ENCODE measurements around the gene PRX.
A peak's percentile ranks its signal among the peaks of the same experiment; 100 is the strongest.

PRX gene

DNA sequence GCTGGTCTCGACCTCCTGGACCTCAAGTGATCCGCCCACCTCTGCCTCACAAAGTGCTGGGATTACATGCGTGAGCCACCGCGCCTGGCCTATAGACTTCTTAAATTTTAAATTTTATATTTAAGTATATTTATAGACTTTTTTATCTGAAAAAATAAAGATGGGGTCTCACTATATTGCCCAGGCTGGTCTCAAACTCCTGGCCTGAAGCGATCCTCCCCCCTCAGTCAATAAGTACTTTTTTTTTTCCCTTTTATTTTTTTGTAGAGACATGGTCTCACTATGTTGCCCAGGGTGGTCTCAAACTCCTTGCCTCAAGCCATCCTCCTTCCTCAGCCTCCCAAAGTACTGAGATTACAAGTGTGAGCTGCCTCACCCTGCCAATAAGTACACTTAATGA is 10.8 kb upstream of the PRX start:
- no peak for DNase-seq (ENCODE audit: low read depth)
- TF ChIP-seq, protein P1, sequence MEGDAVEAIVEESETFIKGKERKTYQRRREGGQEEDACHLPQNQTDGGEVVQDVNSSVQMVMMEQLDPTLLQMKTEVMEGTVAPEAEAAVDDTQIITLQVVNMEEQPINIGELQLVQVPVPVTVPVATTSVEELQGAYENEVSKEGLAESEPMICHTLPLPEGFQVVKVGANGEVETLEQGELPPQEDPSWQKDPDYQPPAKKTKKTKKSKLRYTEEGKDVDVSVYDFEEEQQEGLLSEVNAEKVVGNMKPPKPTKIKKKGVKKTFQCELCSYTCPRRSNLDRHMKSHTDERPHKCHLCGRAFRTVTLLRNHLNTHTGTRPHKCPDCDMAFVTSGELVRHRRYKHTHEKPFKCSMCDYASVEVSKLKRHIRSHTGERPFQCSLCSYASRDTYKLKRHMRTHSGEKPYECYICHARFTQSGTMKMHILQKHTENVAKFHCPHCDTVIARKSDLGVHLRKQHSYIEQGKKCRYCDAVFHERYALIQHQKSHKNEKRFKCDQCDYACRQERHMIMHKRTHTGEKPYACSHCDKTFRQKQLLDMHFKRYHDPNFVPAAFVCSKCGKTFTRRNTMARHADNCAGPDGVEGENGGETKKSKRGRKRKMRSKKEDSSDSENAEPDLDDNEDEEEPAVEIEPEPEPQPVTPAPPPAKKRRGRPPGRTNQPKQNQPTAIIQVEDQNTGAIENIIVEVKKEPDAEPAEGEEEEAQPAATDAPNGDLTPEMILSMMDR (IDR thresholded peaks at IDR 0.05; ENCODE audit: insufficient read depth, low read depth, low read length, missing control alignments) = no peak
- H3K4me3 ChIP-seq (ENCODE audit: low read depth, low read length) = peak overlapping the region; percentile 80

DNA sequence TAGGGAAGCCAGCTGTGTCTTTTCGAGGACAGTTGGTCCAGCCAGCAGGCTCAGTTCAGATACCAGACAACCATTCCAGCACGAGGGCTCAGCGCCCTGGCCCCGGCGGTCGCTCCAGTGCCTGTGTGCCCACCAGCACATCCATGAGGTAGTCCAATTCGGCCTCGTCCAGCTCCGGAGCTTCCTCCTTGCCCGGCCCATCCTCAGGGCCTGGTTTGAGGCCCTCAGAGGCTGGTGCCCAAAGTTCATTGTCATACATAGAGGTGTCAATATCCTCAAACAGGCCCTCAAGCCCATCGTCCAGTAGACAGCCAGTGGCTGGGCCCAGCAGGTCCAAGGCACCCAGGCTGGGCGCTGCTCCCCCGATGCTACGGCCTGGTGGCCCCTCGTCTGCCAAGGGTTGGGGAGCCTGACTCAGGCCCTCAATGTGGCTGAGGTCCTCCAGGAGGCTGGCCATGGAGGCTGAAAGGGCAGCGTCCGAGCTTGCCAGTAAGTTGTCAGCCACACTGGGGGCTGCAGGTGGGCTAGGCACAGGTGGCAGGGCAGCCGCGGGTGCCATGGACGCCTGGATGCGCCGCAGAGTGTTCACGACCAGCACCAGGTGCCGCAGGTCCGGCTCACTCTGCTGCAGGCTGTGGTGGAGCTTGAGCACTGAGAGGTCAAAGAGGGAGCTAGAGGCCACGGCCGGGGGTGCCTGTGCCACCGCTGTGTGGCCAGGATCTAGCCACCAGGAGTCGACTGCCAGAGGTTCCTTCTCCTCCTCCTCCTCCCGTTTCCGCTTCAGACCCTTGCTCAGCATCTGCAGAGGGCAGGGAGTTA is 9.8 kb upstream of the PRX start:
- H3K4me3 ChIP-seq (ENCODE audit: low read depth, low read length) = no peak overlapping the region
- no peak for DNase-seq (ENCODE audit: low read depth)
- TF ChIP-seq, protein P1 (IDR thresholded peaks at IDR 0.05; ENCODE audit: insufficient read depth, low read depth, low read length, missing control alignments) = no peak

DNA sequence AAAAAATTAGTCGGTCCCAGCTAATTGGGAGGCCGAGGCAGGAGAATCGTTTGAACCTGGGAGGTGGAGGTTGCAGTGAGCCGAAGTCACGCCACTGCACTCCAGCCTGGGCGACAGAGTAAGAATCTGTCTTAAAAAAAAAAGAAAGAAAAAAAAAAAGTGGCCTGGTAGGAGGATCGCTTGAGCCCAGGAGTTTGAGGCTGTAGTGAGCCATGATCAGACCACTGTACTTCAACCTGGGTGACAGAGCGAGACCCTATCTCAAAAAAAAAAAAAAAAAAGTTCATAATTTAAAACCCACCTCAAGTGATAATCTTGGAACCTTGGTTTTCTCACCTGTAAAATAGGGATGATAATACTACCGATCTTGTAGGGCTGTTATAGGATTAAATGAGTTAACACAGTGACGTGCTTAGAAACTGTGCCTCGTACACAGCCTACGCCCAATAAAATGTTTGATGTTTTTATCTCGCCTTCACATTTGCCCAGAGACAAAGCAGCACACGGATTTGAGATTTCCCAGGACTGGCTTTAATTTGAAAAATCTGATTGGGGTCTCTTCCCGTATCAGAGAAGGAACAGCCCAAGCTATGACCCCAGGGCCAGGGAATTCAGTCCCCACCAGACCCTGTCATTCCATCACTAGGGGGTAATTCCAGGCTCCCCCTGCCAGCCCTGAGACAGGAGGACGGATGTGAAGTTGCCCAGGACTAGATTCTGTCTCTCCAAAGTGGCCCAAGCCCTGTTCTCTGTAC is 9.0 kb upstream of the PRX start:
- H3K4me3 ChIP-seq (ENCODE audit: low read depth, low read length) = no peak overlapping the region
- TF ChIP-seq, protein P1 (IDR thresholded peaks at IDR 0.05; ENCODE audit: insufficient read depth, low read depth, low read length, missing control alignments) = no peak

DNA sequence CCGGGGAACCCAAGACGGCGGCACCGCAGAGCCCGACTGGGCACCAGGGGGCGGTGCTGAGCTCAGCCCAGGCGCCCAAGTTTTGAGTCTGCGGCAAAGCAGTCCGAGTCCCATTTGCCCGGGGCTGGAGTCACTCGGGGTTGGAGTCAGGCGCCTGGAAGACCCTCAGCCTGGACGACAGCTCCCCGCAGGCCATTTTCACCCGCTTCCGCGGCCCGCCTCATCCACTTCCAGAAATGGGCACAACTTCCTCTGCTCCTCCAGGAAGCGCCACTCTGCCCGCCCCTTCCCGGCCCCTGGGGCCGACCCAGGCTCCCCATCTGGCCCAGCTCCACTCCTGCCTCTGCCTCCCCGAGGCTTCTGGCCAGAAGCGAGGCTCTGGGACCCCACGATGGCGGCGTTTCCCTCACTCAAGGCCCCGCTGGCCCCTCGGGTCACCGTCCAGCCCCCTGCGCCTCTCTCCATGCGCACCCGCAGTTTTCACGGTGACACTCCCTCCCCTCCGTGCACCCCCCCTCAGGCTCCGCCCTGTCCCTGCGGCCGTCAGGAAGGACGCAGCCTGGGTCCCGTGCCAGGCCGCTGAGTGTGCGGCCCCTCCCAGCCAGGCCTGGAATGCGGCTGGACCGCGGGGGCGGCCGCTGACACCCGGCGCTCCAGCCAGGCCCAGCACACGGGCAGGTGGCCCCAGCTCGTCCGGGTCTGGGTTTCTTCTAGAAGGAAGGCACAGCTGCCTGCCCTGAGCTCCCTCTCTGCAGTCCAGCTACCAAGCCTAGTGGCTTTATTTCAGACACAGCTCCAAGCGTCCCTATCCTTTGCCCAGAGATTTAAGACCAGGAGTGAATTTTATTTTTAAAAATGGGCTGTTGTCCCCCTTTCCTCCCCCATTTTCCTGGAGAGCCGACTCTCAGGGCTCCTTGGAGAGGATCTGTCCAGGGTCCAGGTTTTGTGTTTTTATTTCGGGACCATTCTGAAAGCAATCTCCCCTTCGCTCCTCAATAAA is 7.9 kb upstream of the PRX start:
- peak overlapping the region; percentile 83 for H3K4me3 ChIP-seq (ENCODE audit: low read depth, low read length)
- DNase-seq (ENCODE audit: low read depth) = peak; percentile 89
- TF ChIP-seq, protein P1 (IDR thresholded peaks at IDR 0.05; ENCODE audit: insufficient read depth, low read depth, low read length, missing control alignments) = peak; percentile 95

More for the DNA sequence above, 9.0 kb upstream of the PRX start:
- DNase-seq (ENCODE audit: low read depth) = no peak

DNA sequence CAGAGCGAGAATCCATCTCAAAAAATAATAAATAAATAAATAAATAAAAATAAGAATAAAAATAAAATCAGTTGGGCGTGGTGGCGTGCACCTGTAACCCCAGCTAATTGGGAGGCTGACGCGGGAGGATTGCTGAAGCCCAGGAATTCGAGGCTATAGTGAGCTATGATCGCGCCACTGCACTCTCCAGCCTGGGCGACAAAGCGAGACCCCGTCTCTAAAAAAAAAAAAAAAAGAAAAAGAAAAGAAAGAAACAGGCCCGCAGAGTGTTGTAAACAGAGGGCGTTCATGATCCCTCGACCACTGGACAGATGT is 7.2 kb upstream of the PRX start:
- H3K4me3 ChIP-seq (ENCODE audit: low read depth, low read length) = peak overlapping the region; percentile 83
- TF ChIP-seq, protein P1 (IDR thresholded peaks at IDR 0.05; ENCODE audit: insufficient read depth, low read depth, low read length, missing control alignments) = no peak

DNA sequence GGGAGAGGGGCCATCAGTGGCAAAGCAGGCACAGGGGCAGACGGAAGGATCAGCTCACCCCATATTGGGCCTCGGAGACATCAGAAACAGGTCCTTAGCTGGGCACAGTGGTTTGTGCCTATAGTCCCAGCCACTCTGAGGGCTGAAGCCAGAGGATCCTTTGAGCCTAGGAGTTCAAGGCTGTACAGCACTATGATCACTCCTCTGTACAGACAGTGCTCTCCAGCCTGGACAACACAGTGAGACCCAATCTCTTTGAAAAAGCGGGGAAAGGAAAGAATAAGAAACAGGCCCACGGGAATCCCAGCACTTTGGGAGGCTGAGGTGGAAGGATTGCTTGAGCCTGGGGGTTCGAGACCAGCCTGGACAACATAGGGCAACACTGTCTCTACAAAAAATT is 6.6 kb upstream of the PRX start:
- TF ChIP-seq, protein P1 (IDR thresholded peaks at IDR 0.05; ENCODE audit: insufficient read depth, low read depth, low read length, missing control alignments) = no peak
- no peak for DNase-seq (ENCODE audit: low read depth)
- H3K4me3 ChIP-seq (ENCODE audit: low read depth, low read length) = no peak overlapping the region

More for the DNA sequence above, 7.2 kb upstream of the PRX start:
- DNase-seq (ENCODE audit: low read depth) = no peak
